Mesothelial cell of epicardium (in vitro differentiated cells): ENCODE measurements around the gene ZC2HC1B. TPM values are rescaled to one million over a fixed set of nuclear protein-coding genes. Genes with fewer than 3 reads are reported as not detected.
A peak's percentile ranks its signal among the peaks of the same experiment; 100 is the strongest.

Source experiments
- DNase-seq, 2 experiments: peaks; one replicate each; pipeline ENCODE4 v3.0.0; 2021; ENCODE audit warnings: low spot score in 2 of 2; ENCODE audit not compliant: unreplicated experiment in 2 of 2
- H3K27ac Mint-ChIP-seq: 2 replicates; pipeline ENCODE4 v1.8.0; 2021; ENCODE audit warnings: mixed read lengths
- H3K27me3 Mint-ChIP-seq: 2 replicates; pipeline ENCODE4 v1.8.0; 2021; ENCODE audit warnings: low read depth, mixed read lengths
- H3K36me3 Mint-ChIP-seq: 2 replicates; pipeline ENCODE4 v1.8.0; 2021; ENCODE audit warnings: mixed read lengths
- H3K4me1 Mint-ChIP-seq: 2 replicates; pipeline ENCODE4 v1.8.0; 2021; ENCODE audit warnings: mixed read lengths
- H3K4me3 Mint-ChIP-seq: 2 replicates; pipeline ENCODE4 v1.8.0; 2021; ENCODE audit warnings: mild to moderate bottlenecking, moderate library complexity, mixed read lengths
- H3K9me3 Mint-ChIP-seq: 2 replicates; pipeline ENCODE4 v1.8.0; 2021; ENCODE audit warnings: mixed read lengths
- total RNA-seq: library from RNA; stranded (reverse); gene quantifications from 3 replicates; pipeline ENCODE4 v1.2.1, GENCODE V29; 2021
- TF ChIP-seq, protein P1 (sequence below): fragments of 200-600 bp; sonication (generic); IDR thresholded peaks from one replicate; pipeline ENCODE4 v1.5.0; 2021; ENCODE audit warnings: antibody characterized with exemption; ENCODE audit not compliant: unreplicated experiment

The ZC2HC1B gene
- total RNA-seq, 1 donor from 2014 or later, result not detected

DNA sequence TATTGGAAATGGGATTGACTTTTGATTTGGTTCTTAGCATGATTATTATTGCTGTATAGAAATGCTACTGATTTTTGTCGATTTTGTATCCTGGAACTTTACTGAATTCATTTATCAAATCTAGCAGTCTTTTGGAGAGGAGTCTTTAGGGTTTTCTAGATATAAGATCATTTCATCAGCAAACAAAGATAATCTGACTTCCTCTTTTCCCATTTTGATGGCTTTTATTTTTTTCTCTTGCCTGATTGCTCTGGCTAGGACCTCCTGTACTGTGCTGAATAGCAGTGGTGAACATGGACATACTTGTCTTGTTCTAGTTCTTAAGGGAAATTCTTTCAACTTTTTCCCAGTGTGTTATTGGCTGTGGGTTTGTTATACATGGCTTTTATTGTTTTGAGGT, 64.6 kb downstream of the ZC2HC1B start:
- DNase-seq, result no peak
- H3K27me3 Mint-ChIP-seq, result no peaks in the 10 kb centered on the region
- H3K4me1 Mint-ChIP-seq, result no peaks in the 10 kb centered on the region

DNA sequence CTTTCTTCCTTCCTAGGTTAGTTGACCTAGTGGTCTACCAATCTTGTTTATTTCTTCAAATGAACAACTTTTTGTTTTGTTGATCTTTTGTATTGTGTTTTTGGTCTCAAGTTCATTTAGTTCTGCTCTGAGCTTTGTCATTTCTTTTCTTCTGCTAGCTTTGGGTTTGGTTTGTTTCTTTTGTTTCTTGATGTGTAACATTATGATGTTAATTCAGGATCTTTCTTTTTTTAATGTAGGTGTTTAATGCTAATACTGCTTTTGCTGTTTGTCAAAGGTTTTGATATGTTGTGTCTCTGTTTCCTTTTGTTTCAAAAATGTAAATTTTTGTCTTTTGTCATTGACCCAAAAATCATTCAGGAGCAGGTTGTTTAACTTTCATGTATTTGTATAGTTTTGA, 65.7 kb downstream of the ZC2HC1B start:
- no peaks in the 10 kb centered on the region for H3K27me3 Mint-ChIP-seq
- peaks cover 45% of the 10 kb centered on the region for H3K9me3 Mint-ChIP-seq
- no peak overlapping the region for H3K27ac Mint-ChIP-seq
- TF ChIP-seq, protein P1, sequence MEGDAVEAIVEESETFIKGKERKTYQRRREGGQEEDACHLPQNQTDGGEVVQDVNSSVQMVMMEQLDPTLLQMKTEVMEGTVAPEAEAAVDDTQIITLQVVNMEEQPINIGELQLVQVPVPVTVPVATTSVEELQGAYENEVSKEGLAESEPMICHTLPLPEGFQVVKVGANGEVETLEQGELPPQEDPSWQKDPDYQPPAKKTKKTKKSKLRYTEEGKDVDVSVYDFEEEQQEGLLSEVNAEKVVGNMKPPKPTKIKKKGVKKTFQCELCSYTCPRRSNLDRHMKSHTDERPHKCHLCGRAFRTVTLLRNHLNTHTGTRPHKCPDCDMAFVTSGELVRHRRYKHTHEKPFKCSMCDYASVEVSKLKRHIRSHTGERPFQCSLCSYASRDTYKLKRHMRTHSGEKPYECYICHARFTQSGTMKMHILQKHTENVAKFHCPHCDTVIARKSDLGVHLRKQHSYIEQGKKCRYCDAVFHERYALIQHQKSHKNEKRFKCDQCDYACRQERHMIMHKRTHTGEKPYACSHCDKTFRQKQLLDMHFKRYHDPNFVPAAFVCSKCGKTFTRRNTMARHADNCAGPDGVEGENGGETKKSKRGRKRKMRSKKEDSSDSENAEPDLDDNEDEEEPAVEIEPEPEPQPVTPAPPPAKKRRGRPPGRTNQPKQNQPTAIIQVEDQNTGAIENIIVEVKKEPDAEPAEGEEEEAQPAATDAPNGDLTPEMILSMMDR, result no peak
- H3K4me1 Mint-ChIP-seq, result no peaks in the 10 kb centered on the region
- H3K4me3 Mint-ChIP-seq, result no peak overlapping the region
- no peak for DNase-seq
- H3K36me3 Mint-ChIP-seq, result peaks cover 21% of the 10 kb centered on the region

More for the DNA sequence above, 64.6 kb downstream of the ZC2HC1B start:
- TF ChIP-seq, protein P1, result no peak
- Mint-ChIP-seq H3K36me3 (peaks cover 21% of the 10 kb centered on the region), H3K27ac (no peak overlapping the region), H3K4me3 (no peak overlapping the region), H3K9me3 (peaks cover 53% of the 10 kb centered on the region)

- H3K9me3 Mint-ChIP-seq, result peaks cover 26% of the 10 kb centered on the region
- H3K27ac Mint-ChIP-seq, result no peak overlapping the region
- DNase-seq, result no peak
- H3K27me3 Mint-ChIP-seq, result no peaks in the 10 kb centered on the region
- H3K4me3 Mint-ChIP-seq, result no peak overlapping the region
- H3K36me3 Mint-ChIP-seq, result peaks cover 17% of the 10 kb centered on the region
- TF ChIP-seq, protein P1, result no peak
- H3K4me1 Mint-ChIP-seq, result peaks cover 10% of the 10 kb centered on the region
These were observed 70.1 kb downstream of the ZC2HC1B start for GRCh38 chr6:143934331-143934730.

DNA sequence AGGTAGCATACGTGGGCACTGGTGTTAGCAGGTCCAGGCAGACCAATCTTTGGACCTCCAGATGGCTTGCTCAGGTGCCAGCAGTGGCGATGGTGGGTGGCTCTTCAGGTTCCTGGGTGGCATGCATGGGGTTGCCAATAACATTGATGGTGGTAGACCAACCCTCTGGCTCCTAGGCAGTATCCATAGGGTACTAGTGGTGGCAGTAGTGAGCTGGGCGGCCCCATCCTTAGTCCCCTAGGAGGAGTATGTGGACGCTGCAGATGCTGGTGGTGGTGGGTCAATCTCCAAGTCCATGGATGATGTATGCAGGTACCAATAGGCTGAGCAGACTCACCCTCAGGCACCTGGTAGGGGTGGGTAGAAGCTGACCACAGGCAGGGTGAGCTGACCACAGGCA, 70.6 kb downstream of the ZC2HC1B start:
- Mint-ChIP-seq H3K9me3 (peaks cover 21% of the 10 kb centered on the region), H3K4me3 (no peak overlapping the region), H3K4me1 (peaks cover 10% of the 10 kb centered on the region), H3K27me3 (no peaks in the 10 kb centered on the region), H3K27ac (no peak overlapping the region), H3K36me3 (peaks cover 16% of the 10 kb centered on the region)
- no peak for DNase-seq
- TF ChIP-seq, protein P1, result no peak

DNA sequence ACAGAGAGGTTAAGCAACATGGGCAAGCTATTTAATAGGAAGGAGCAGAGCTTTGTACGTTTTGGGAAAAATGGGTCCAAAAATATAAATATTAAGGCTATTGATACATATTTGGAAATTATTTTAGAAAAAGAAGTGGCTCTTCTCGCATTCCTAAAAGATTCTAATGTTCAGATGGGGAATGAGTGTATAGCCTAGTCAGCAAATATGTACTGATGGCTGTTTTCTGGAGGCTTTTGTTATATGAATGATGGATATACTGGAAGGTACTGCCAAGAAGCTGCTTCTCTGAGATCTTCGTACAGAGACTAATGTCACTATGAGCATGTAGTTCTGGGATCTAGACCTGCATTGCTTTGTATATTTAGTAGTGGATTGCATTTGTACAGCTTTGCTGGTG, 72.1 kb downstream of the ZC2HC1B start:
- no peaks in the 10 kb centered on the region for H3K27me3 Mint-ChIP-seq
- no peak overlapping the region for H3K4me3 Mint-ChIP-seq
- H3K27ac Mint-ChIP-seq, result peak overlapping the region; percentile 51
- H3K9me3 Mint-ChIP-seq, result peaks cover 10% of the 10 kb centered on the region
- peaks cover 6% of the 10 kb centered on the region for H3K36me3 Mint-ChIP-seq
- TF ChIP-seq, protein P1, result no peak
- peaks cover 13% of the 10 kb centered on the region for H3K4me1 Mint-ChIP-seq
- no peak for DNase-seq
